Stomach (tissue), 4 donors: ENCODE data around the gene IL6ST.

Experiments used
- EP300 ChIP-seq: sonication (generic); formaldehyde crosslinking; IDR thresholded peaks from one replicate; pipeline ENCODE4 v1.6.1; 2017; ENCODE audit warnings: antibody characterized with exemption
- TF ChIP-seq, protein P1 (sequence below), 7 experiments: fragments of 450-650 bp in 4 of 7; fragments of 200-600 bp in 3 of 7; sonication (generic) in 3 of 7; IDR thresholded peaks; one replicate each; pipeline ENCODE4 v1.5.1; 2016 to 2019; ENCODE audit warnings: antibody characterized with exemption in 7 of 7, control low read depth in 2 of 7, mild to moderate bottlenecking in 1 of 7

DNA sequence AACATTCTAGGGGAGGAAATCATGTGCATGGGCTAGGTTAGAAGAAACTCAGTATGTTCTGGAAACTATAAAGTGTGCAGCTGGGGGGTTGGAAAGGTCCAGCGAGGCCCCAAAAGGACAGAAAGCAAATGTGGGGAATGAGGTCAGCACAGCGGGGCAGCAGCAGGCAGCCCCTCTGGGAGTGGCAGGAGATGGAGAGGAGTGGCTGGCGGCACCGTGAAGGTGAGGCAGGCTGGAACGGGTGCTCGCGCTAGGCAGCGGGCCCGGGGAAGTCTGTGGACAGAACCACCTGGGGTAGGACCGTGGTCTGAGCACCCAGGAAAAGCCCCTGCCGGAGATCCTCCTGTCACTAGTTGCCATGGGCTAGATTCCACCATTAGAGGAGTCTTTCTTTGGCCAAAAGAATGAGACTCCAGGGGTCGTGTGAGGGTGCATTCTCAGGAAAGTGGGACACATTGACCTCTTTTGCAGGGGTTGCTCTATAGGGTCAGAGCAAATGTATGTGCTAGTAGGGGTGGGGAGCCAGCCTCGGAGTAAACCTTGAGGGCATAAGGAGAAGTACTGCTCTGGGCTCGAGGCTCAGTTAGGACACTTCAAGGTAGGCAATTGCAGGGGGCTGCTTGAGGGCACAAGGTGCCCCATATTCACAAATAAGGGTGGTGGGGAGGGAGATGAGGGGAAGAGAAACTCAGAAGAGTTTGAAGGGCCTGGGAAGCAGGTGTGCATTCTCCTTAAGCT lies 61.2 kb downstream of the IL6ST start:
- TF ChIP-seq, protein P1, sequence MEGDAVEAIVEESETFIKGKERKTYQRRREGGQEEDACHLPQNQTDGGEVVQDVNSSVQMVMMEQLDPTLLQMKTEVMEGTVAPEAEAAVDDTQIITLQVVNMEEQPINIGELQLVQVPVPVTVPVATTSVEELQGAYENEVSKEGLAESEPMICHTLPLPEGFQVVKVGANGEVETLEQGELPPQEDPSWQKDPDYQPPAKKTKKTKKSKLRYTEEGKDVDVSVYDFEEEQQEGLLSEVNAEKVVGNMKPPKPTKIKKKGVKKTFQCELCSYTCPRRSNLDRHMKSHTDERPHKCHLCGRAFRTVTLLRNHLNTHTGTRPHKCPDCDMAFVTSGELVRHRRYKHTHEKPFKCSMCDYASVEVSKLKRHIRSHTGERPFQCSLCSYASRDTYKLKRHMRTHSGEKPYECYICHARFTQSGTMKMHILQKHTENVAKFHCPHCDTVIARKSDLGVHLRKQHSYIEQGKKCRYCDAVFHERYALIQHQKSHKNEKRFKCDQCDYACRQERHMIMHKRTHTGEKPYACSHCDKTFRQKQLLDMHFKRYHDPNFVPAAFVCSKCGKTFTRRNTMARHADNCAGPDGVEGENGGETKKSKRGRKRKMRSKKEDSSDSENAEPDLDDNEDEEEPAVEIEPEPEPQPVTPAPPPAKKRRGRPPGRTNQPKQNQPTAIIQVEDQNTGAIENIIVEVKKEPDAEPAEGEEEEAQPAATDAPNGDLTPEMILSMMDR (IDR thresholded peaks at IDR 0.05): no peak
- TF ChIP-seq EP300: no peak
